Measurements from ENCODE around the gene MTSS2. TPM values are rescaled to one million over a fixed set of nuclear protein-coding genes. Genes with fewer than 3 reads are reported as not detected.

MTSS2 gene, protein sequence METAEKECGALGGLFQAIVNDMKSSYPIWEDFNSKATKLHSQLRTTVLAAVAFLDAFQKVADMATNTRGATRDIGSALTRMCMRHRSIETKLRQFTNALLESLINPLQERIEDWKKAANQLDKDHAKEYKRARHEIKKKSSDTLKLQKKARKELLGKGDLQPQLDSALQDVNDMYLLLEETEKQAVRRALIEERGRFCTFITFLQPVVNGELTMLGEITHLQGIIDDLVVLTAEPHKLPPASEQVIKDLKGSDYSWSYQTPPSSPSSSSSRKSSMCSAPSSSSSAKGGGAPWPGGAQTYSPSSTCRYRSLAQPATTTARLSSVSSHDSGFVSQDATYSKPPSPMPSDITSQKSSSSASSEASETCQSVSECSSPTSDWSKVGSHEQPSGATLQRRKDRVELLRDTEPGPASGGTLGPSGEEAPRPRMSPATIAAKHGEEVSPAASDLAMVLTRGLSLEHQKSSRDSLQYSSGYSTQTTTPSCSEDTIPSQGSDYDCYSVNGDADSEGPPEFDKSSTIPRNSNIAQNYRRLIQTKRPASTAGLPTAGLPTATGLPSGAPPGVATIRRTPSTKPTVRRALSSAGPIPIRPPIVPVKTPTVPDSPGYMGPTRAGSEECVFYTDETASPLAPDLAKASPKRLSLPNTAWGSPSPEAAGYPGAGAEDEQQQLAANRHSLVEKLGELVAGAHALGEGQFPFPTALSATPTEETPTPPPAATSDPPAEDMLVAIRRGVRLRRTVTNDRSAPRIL
- total RNA-seq = 1 to 10 TPM; 5.7 to 6.0 TPM

- ChIA-PET CTCF (interaction anchor here (1.2 kb wide), 1 partner anchor 52 kb away, joined by 4 read pairs; no protein-coding TSS in a partner anchor), POLR2A (no interaction called here)
- DNase-seq = peak; percentile 45
- Mint-ChIP-seq H3K27ac (no peak within 1 kb of the TSS), H3K4me1 (ENCODE audit: low read depth) (peaks cover 14% of the 10 kb centered on the region), H3K4me3 (peak within 1 kb of the TSS; percentile 56), H3K9me3 (ENCODE audit: insufficient read depth) (no peaks in the 10 kb centered on the region), H3K36me3 (ENCODE audit: low read depth) (no peaks in the 10 kb centered on the region), H3K27me3 (ENCODE audit: low read depth) (peaks cover 9% of the 10 kb centered on the region)
- peak; percentile 49 for ATAC-seq
Measured at GRCh38 chr16:70685938-70686375, at the start of gene MTSS2. TSS of gene MTSS2 (minus strand) at chr16:70686053. CDS start at chr16:70685791, 262 bp downstream.

DNA sequence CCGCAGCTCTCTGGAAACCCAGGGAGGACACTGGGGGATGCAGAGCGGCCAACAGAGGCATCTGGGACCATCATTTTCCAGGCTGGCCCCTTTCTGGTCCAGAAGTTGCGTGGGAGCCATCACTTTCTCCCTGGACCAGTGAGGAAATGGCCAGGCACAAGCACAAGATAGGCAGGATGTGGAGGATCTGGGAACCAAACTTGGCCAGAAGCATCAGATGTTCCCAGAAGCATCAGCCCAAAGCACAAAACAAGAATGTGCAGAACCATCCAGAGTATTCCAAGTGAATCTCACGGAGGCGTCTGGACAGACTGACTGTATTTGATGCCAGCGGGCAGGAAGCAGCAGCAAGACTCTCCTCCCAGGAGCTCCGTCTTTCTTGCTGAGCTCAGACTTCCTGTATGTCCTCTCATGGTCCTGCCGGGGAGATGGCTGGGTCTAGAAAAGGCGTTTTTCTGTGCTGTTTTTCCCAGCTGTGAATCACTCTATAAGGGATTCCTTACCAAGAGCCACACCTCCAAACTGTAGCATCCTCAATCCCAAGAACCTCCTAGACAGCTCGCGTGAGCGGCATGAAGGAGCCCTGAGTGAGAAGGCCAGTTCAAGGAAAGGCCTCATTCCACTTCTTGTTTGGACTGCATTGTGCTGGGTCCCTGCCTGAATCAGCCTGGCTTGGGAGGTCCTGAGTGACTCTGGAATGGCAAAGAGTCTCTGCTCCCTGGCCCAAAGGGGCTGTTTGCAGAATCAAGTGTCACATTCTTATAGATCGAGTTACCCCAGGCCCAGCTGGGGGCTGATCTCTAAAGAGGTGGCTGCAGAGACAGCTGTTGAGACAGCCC is 49.5 kb upstream of the MTSS2 start:
- peak overlapping the region; percentile 66 for H3K27ac Mint-ChIP-seq
- ChIA-PET POLR2A (interaction anchor here (1.0 to 1.3 kb wide), 2 partner anchors 16 to 39 kb away, joined by 4 read pairs; no protein-coding TSS in a partner anchor), CTCF (interaction anchor here (0.7 to 2.2 kb wide), 4 partner anchors 36 to 81 kb away, joined by 3 to 16 read pairs (median 4); no protein-coding TSS in a partner anchor)
- H3K9me3 Mint-ChIP-seq (ENCODE audit: insufficient read depth) = no peaks in the 10 kb centered on the region
- H3K36me3 Mint-ChIP-seq (ENCODE audit: low read depth) = peaks cover 31% of the 10 kb centered on the region
- ATAC-seq (no peak), DNase-seq (no peak)
- H3K4me1 Mint-ChIP-seq (ENCODE audit: low read depth) = peaks cover 59% of the 10 kb centered on the region
- H3K4me3 Mint-ChIP-seq = no peak overlapping the region
- H3K27me3 Mint-ChIP-seq (ENCODE audit: low read depth) = no peaks in the 10 kb centered on the region

- ChIA-PET POLR2A (interaction anchor here (1.0 to 1.3 kb wide), 2 partner anchors 17 to 38 kb away, joined by 4 read pairs; no protein-coding TSS in a partner anchor), CTCF (interaction anchor here (0.7 to 2.2 kb wide), 4 partner anchors 36 to 80 kb away, joined by 3 to 16 read pairs (median 4); no protein-coding TSS in a partner anchor)
- ATAC-seq (no peak), DNase-seq (no peak)
- Mint-ChIP-seq H3K36me3 (ENCODE audit: low read depth) (peaks cover 31% of the 10 kb centered on the region), H3K27me3 (ENCODE audit: low read depth) (no peaks in the 10 kb centered on the region), H3K4me3 (no peak overlapping the region), H3K4me1 (ENCODE audit: low read depth) (peaks cover 51% of the 10 kb centered on the region), H3K9me3 (ENCODE audit: insufficient read depth) (no peaks in the 10 kb centered on the region), H3K27ac (no peak overlapping the region)
Measured at GRCh38 chr16:70734522-70735095, 48.8 kb upstream of the MTSS2 start.

GRCh38 chr16:70730944-70731343 is 45.1 kb upstream of the MTSS2 start:
- Mint-ChIP-seq H3K9me3 (ENCODE audit: insufficient read depth) (no peaks in the 10 kb centered on the region), H3K4me1 (ENCODE audit: low read depth) (peaks cover 15% of the 10 kb centered on the region), H3K27me3 (ENCODE audit: low read depth) (no peaks in the 10 kb centered on the region), H3K36me3 (ENCODE audit: low read depth) (peaks cover 19% of the 10 kb centered on the region), H3K4me3 (no peak overlapping the region), H3K27ac (no peak overlapping the region)
- DNase-seq (no peak), ATAC-seq (no peak)
- ChIA-PET POLR2A (no interaction called here), CTCF (no interaction called here)

GRCh38 chr16:70730031-70730430 is 44.2 kb upstream of the MTSS2 start:
- DNase-seq (no peak), ATAC-seq (no peak)
- Mint-ChIP-seq H3K27ac (no peak overlapping the region), H3K36me3 (ENCODE audit: low read depth) (peaks cover 16% of the 10 kb centered on the region), H3K9me3 (ENCODE audit: insufficient read depth) (no peaks in the 10 kb centered on the region), H3K4me1 (ENCODE audit: low read depth) (peaks cover 7% of the 10 kb centered on the region), H3K27me3 (ENCODE audit: low read depth) (no peaks in the 10 kb centered on the region), H3K4me3 (no peak overlapping the region)
- ChIA-PET POLR2A (interaction anchor here (0.6 kb wide), 1 partner anchor 10 kb away, joined by 4 read pairs; no protein-coding TSS in a partner anchor), CTCF (interaction anchor here (1.1 kb wide), 1 partner anchor 11 kb away, joined by 3 read pairs; no protein-coding TSS in a partner anchor)

GRCh38 chr16:70729292-70729691 is 43.4 kb upstream of the MTSS2 start:
- H3K9me3 Mint-ChIP-seq (ENCODE audit: insufficient read depth) = no peaks in the 10 kb centered on the region
- no peak overlapping the region for H3K4me3 Mint-ChIP-seq
- ChIA-PET CTCF (interaction anchor here (0.6 to 1.5 kb wide), 3 partner anchors 10 to 42 kb away, joined by 3 read pairs; no protein-coding TSS in a partner anchor), POLR2A (no interaction called here)
- H3K27me3 Mint-ChIP-seq (ENCODE audit: low read depth) = no peaks in the 10 kb centered on the region
- no peak for ATAC-seq
- no peak for DNase-seq
- peaks cover 10% of the 10 kb centered on the region for H3K36me3 Mint-ChIP-seq (ENCODE audit: low read depth)
- peak overlapping the region; percentile 27 for H3K27ac Mint-ChIP-seq
- no peaks in the 10 kb centered on the region for H3K4me1 Mint-ChIP-seq (ENCODE audit: low read depth)

- DNase-seq (no peak), ATAC-seq (no peak)
- peaks cover 9% of the 10 kb centered on the region for H3K36me3 Mint-ChIP-seq (ENCODE audit: low read depth)
- ChIA-PET CTCF (interaction anchor here (1.5 to 1.9 kb wide), 2 partner anchors 10 to 43 kb away, joined by 3 to 7 read pairs; no protein-coding TSS in a partner anchor), POLR2A (interaction anchor here (1.9 kb wide), 1 partner anchor 9 kb away, joined by 5 read pairs; no protein-coding TSS in a partner anchor)
- H3K4me3 Mint-ChIP-seq = no peak overlapping the region
- no peaks in the 10 kb centered on the region for H3K27me3 Mint-ChIP-seq (ENCODE audit: low read depth)
- H3K27ac Mint-ChIP-seq = no peak overlapping the region
- no peaks in the 10 kb centered on the region for H3K4me1 Mint-ChIP-seq (ENCODE audit: low read depth)
- H3K9me3 Mint-ChIP-seq (ENCODE audit: insufficient read depth) = no peaks in the 10 kb centered on the region
Measured at GRCh38 chr16:70728150-70728549, 42.3 kb upstream of the MTSS2 start.

DNA sequence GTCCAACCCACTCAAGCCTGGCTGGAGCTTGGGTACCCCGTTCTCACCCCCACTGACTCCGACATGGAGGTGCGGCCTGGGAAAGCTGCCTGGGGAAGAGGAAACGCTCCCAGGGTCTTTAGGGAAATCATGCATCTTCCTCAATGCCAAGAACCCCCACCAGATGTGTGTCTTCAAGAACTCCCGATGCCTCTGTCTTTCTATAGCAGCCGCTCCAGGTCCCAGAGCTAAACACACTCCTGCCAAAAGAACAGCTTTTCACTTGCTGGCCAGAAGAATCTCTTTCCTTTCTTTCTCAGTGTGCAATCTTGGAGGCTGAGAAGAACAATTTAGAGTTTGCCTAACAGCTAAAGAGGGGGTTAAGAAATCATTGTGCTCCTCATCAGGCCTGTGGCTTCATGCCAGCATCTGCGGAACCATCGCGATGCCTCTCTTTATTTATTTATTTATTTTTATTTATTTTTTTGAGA is 41.1 kb upstream of the MTSS2 start:
- H3K36me3 Mint-ChIP-seq (ENCODE audit: low read depth) = peaks cover 6% of the 10 kb centered on the region
- POLR2A ChIA-PET = interaction anchor here (0.7 to 1.1 kb wide), 2 partner anchors 10 to 45 kb away, joined by 3 to 4 read pairs; no protein-coding TSS in a partner anchor
- CTCF ChIA-PET = interaction anchor here (1.9 kb wide), 1 partner anchor 11 kb away, joined by 7 read pairs; no protein-coding TSS in a partner anchor
- H3K4me3 Mint-ChIP-seq = no peak overlapping the region
- H3K27ac Mint-ChIP-seq = no peak overlapping the region
- DNase-seq = no peak
- H3K27me3 Mint-ChIP-seq (ENCODE audit: low read depth) = no peaks in the 10 kb centered on the region
- H3K4me1 Mint-ChIP-seq (ENCODE audit: low read depth) = no peaks in the 10 kb centered on the region
- no peaks in the 10 kb centered on the region for H3K9me3 Mint-ChIP-seq (ENCODE audit: insufficient read depth)
- no peak for ATAC-seq

- Mint-ChIP-seq H3K27ac (no peak overlapping the region), H3K36me3 (ENCODE audit: low read depth) (peaks cover 4% of the 10 kb centered on the region), H3K9me3 (ENCODE audit: insufficient read depth) (no peaks in the 10 kb centered on the region), H3K27me3 (ENCODE audit: low read depth) (no peaks in the 10 kb centered on the region), H3K4me3 (no peak overlapping the region), H3K4me1 (ENCODE audit: low read depth) (no peaks in the 10 kb centered on the region)
- CTCF ChIA-PET = interaction anchor here (1.8 to 1.9 kb wide), 2 partner anchors 12 kb away, joined by 4 to 7 read pairs; no protein-coding TSS in a partner anchor
- POLR2A ChIA-PET = interaction anchor here (1.1 kb wide), 1 partner anchor 10 kb away, joined by 4 read pairs; no protein-coding TSS in a partner anchor
- ATAC-seq = no peak
- no peak for DNase-seq
Measured at GRCh38 chr16:70725912-70726828, 40.3 kb upstream of the MTSS2 start.

All from activated CD8-positive, alpha-beta T cell treated with anti-CD3 and anti-CD28 coated beads, Interleukin-2, amount 10 ng/mL, durations not matched to agents 7 days and 5 days (primary cell).